ENCODE data around the gene MAP3K20. TPM values are rescaled to one million over a fixed set of nuclear protein-coding genes. Genes with fewer than 3 reads are reported as not detected.

The MAP3K20 gene
- total RNA-seq, 1 experiment from 2014 or later: 40.0 TPM

GRCh38 chr2:173053043-173053699, 22.5 kb upstream of the MAP3K20 start:
- TF ChIP-seq CTCF (conservative IDR thresholded peaks at IDR 0.05; ENCODE audit: low read depth, low read length) (no peak), EZH2 (IDR thresholded peaks at IDR 0.05; ENCODE audit: borderline replicate concordance, low read depth, low read length, poor library complexity, severe bottlenecking) (no peak)
- BruUV-seq (replicated peaks): no TSS peak
- peaks cover 47% of the 10 kb centered on the region for H3K4me1 ChIP-seq (ENCODE audit: insufficient read depth, low read length, poor library complexity, severe bottlenecking)
- intact Hi-C loops (cut with micrococcal nuclease; ENCODE audit: unreplicated experiment): no loop called here
- ChIA-PET CTCF (no interaction called here), POLR2A (ENCODE audit: low non-redundant PET) (no interaction called here)
- no peak overlapping the region for H3K4me3 ChIP-seq (ENCODE audit: low read depth, low read length, poor library complexity, severe bottlenecking)
- no peaks in the 10 kb centered on the region for H3K9me3 ChIP-seq (ENCODE audit: low read depth, low read length, poor library complexity, severe bottlenecking)
- DNase-seq (ENCODE audit: low spot score): peak; percentile 49
- H3K27ac ChIP-seq (ENCODE audit: low read depth, low read length, poor library complexity, severe bottlenecking): no peak overlapping the region
- H3K36me3 ChIP-seq (ENCODE audit: insufficient read depth, low read length, poor library complexity, severe bottlenecking): no peaks in the 10 kb centered on the region
- H3K27me3 ChIP-seq (replicated peaks; ENCODE audit: insufficient read depth, low read depth, low read length, poor library complexity): no peaks in the 10 kb centered on the region

GRCh38 chr2:173054466-173054865, 21.2 kb upstream of the MAP3K20 start:
- intact Hi-C loops (cut with micrococcal nuclease; ENCODE audit: unreplicated experiment): no loop called here
- DNase-seq (ENCODE audit: low spot score): no peak
- POLR2A ChIA-PET (ENCODE audit: low non-redundant PET): no interaction called here
- H3K36me3 ChIP-seq (ENCODE audit: insufficient read depth, low read length, poor library complexity, severe bottlenecking): no peaks in the 10 kb centered on the region
- no peaks in the 10 kb centered on the region for H3K27me3 ChIP-seq (replicated peaks; ENCODE audit: insufficient read depth, low read depth, low read length, poor library complexity)
- no peaks in the 10 kb centered on the region for H3K9me3 ChIP-seq (ENCODE audit: low read depth, low read length, poor library complexity, severe bottlenecking)
- no peak overlapping the region for H3K4me3 ChIP-seq (ENCODE audit: low read depth, low read length, poor library complexity, severe bottlenecking)
- no TSS peak for BruUV-seq (replicated peaks)
- CTCF ChIA-PET: interaction anchor here (0.7 kb wide), 1 partner anchor 80 kb away, joined by 4 read pairs; no protein-coding TSS in a partner anchor
- peaks cover 35% of the 10 kb centered on the region for H3K4me1 ChIP-seq (ENCODE audit: insufficient read depth, low read length, poor library complexity, severe bottlenecking)
- no peak for TF ChIP-seq CTCF (conservative IDR thresholded peaks at IDR 0.05; ENCODE audit: low read depth, low read length)
- TF ChIP-seq EZH2 (IDR thresholded peaks at IDR 0.05; ENCODE audit: borderline replicate concordance, low read depth, low read length, poor library complexity, severe bottlenecking): no peak
- H3K27ac ChIP-seq (ENCODE audit: low read depth, low read length, poor library complexity, severe bottlenecking): no peak overlapping the region

GRCh38 chr2:173056705-173057364, 18.8 kb upstream of the MAP3K20 start:
- ChIA-PET CTCF (no interaction called here), POLR2A (ENCODE audit: low non-redundant PET) (no interaction called here)

More at GRCh38 chr2:173056705-173057364, 18.8 kb upstream of the MAP3K20 start:
- H3K9me3 ChIP-seq (ENCODE audit: low read depth, low read length, poor library complexity, severe bottlenecking): no peaks in the 10 kb centered on the region
- BruUV-seq (replicated peaks): no TSS peak
- DNase-seq (ENCODE audit: low spot score): no peak
- H3K4me3 ChIP-seq (ENCODE audit: low read depth, low read length, poor library complexity, severe bottlenecking): no peak overlapping the region
- intact Hi-C loops (cut with micrococcal nuclease; ENCODE audit: unreplicated experiment): no loop called here
- peaks cover 11% of the 10 kb centered on the region for H3K4me1 ChIP-seq (ENCODE audit: insufficient read depth, low read length, poor library complexity, severe bottlenecking)
- no peaks in the 10 kb centered on the region for H3K36me3 ChIP-seq (ENCODE audit: insufficient read depth, low read length, poor library complexity, severe bottlenecking)
- no peak overlapping the region for H3K27ac ChIP-seq (ENCODE audit: low read depth, low read length, poor library complexity, severe bottlenecking)
- no peak for TF ChIP-seq CTCF (conservative IDR thresholded peaks at IDR 0.05; ENCODE audit: low read depth, low read length)
- TF ChIP-seq EZH2 (IDR thresholded peaks at IDR 0.05; ENCODE audit: borderline replicate concordance, low read depth, low read length, poor library complexity, severe bottlenecking): no peak
- H3K27me3 ChIP-seq (replicated peaks; ENCODE audit: insufficient read depth, low read depth, low read length, poor library complexity): no peaks in the 10 kb centered on the region

Data from A673 (cell line).